Hematopoietic multipotent progenitor cell treated with erythropoietin and hydrocortisone succinate and interleukin-3 and kit ligand, for 8 days (in vitro differentiated cells): ENCODE measurements around the gene CDH20.

Experiments
- DNase-seq: peaks from one replicate; pipeline ENCODE4 v3.0.0-alpha.2; 2015

The CDH20 gene

DNA sequence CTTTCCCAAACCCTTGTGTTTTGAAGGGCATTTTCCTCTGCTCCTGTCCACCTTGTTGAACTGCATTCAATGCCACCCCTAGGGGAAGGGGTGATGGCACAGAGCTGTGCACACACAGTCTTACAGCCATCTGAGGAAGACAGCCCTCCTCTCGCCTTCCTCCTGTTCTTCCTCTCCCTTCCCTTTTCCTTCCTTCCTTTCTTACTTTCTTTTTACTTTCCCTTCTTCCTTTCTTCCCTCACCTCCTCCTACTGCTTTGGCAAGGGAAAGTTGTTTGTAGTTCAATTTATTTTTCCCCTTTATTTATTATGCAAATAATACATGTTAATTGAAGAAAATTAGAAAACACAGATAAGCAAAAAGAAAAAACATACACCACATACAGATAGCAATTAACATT lies 99.4 kb downstream of the CDH20 start:
- no peak for DNase-seq

- peak; percentile 21 for DNase-seq
Measured at GRCh38 chr18:61435064-61435652, 101.9 kb downstream of the CDH20 start.

DNA sequence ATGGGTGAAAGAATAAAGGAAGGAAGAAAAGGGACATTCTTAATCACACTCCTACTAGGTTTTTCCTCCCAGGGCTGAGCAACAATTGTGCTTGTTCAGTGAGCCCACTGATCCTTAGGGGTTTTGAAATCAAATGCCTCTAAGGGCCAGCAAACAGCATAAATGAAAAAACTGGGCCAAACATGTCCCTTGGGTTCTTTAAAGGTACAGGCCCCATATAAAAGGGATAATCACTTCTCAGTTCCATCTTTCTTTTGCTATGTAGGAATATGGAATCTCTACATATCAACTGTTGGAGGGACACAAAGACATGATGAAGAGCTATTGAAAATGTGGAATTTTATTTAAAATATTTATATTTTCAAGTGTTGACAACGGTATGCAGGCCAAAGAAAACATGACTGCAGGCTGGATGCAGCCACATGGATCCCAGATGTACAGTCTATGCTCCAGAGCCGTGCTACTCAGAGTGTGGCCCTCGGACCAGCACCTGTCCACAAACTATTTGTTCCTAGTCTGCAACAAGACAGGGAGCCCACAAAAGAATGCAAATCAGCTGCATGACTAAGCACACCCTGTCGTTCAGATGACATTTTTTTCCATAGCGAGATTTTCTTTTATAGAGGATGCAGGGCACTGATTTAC lies 110.0 kb downstream of the CDH20 start:
- no peak for DNase-seq

DNA sequence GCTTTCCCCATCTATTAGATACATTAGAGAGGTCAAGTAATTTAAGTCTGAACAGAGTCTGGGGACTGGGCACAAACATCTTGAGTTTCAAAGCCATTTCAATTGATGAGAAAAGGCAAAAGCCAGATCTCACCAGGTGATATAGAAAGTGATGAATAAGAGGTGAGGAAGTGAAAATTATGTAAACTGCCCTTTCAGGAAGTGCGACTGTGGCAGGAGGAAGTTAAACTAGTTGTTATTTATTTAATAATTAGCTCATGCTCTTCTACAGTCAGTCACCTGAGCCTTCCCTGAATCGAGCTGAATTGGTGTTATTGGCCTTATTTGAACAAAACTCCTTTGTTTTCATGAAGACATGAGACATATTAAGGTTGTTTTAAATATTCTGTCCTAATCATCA lies 115.1 kb downstream of the CDH20 start:
- DNase-seq, result no peak

DNA sequence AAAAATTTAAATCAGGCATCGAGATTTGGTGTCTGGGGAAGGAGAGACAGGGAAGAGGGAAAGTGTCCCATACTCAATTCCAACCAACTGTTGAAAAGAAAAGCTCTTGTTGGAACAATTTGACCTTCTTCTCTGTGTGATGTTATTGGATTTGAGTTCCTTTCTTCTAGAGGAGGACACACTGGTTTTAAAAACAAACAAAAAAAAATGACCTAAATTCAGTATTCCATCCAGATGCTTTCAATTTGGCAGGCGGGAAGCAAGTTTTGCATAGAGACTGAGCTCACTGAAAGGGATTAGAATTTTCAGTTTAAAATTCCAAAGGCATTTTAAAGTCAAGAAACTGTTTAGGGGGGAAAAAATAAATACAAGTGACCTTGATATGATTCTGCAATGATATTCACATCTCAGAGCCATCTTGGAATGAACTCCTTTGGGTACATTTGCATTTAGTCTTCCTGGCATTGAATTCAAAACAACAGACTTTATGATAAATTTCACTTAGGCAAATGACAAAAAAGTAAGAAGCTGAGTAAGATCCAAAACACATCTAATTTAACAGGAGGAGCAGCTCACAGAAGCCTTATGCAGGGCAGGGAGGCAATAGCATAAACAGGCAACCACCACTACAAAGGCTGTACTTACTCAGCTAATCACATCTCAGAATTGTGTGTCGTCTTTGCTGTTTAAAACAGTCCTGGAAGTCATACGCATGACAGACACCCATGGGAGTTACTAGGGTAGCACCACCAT lies 126.8 kb downstream of the CDH20 start:
- DNase-seq, result no peak

DNA sequence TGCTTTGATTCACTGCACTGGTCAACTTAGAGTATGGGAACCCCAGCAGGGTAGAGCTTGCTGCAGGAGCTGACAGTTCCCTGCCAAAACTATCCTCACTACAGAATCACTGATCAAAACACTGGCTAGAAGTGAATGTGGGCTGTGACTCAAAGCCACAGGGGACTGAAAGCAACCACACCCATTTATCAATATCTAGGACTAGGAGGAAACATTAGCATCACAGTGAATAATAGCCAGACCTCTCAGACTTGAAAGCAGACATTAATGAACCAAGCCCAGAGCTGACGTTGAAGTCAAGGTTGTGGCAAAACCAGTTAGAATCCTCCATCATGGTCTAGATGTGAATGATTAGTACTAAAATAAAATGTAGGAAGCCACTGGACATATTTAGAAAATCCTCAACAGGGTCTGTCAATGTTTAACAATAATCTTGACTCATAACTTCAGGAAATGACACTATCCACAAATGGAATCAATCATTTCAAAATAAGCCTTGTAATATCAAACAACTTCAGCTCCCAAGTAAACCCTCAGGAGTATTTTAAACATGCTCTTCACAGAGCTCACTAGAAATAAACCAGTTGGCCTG lies 131.4 kb downstream of the CDH20 start:
- no peak for DNase-seq

- no peak for DNase-seq
Measured at GRCh38 chr18:61466736-61467135, 133.5 kb downstream of the CDH20 start.

GRCh38 chr18:61470031-61470674 lies 136.9 kb downstream of the CDH20 start:
- no peak for DNase-seq

DNA sequence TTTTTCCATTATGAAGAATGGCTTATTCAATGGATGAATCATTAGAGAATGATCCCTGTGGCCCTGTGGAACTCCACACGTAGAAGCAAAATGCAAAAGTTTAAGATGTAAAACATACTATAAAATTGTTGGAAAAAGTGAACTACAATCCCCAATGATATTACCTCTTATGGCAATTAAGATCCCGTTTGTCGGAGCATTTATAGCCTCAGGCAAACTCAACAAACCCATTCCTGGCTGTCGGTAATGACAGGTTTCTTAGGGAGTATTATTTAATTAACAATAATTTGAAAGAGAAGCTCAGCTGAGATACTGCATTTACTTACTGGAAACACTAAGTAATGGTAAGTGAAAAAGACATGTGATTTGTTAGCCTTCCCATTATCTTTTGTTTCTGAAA lies 138.3 kb downstream of the CDH20 start:
- no peak for DNase-seq

DNA sequence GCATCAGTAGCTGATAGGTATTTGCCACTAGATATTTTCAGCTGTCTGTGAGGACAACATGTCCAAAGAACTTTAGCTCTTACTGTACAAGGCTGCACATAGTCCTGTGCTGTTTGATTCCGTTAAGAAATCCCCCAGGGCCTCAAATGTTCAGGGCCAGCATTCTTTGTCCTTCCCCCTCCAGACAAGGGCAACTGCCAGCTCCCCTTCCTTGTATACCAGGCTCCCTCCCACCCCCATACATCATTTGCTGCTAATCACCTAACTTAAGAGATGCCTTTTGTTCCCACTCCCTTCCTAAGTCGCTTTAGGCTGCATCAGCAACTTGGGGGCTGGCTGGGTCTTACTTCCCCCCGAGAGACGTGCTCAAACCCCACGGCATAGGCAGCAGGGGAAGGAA lies 138.7 kb downstream of the CDH20 start:
- no peak for DNase-seq

DNA sequence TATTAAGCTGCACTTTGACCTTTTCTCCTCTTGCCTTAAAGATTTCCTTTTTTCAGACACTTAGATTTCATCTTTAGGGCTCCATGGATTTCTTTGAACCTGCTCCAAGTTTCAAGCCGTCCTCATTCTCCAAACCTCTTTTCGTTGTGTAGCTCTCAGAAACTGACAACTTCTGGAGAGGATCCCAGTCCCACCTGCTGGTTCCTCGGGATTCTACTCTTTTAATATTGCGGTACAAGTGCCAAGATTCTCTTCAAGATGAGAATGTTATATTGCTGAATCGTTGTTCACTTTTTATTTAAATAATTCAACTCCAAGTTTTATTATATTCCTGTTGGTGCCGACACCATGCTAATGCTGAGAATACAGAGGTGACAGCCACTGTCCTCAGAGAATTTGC lies 141.1 kb downstream of the CDH20 start:
- DNase-seq, result no peak

- no peak for DNase-seq
Measured at GRCh38 chr18:61474918-61475317, 141.7 kb downstream of the CDH20 start.

DNA sequence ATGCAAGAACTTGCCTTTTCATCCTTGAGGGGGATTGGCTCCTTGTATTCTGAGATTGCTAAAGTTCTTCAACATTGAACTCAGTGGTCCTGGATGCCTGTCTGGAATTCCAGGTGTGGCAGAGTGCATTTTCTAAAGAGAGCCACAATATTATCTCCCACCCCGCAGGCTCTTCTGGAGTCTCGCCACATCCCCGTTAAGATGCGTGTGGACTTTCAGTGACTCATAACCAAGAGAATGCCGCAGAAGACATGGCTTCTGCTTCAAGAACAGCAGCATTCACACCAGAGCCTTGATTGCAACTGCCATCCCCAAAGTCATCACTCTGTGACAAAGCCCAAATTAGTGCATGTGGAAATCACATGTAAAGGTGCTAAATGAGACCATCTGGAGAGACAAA lies 142.7 kb downstream of the CDH20 start:
- no peak for DNase-seq

- no peak for DNase-seq
Measured at GRCh38 chr18:61489334-61489733, 156.1 kb downstream of the CDH20 start.

DNA sequence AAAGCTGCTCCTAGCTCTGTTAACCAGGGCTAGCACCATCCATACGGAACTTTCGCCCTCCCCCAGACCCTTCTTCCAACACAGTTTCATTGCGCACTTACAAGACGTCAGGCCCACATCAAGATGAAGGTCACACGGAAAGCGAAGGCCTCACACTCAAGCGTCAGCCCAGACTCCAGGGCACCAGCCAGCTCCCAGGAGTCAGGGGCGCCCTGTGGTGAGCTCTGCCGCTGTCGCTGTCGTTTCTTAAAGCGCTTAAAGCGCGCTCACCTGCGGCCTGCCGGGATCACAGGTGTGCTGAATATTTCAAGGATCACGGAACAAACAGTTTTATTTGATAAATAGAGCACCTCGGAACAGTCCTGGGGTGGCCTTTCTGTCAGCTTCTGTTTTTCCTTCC lies 163.1 kb downstream of the CDH20 start:
- DNase-seq, result no peak

DNA sequence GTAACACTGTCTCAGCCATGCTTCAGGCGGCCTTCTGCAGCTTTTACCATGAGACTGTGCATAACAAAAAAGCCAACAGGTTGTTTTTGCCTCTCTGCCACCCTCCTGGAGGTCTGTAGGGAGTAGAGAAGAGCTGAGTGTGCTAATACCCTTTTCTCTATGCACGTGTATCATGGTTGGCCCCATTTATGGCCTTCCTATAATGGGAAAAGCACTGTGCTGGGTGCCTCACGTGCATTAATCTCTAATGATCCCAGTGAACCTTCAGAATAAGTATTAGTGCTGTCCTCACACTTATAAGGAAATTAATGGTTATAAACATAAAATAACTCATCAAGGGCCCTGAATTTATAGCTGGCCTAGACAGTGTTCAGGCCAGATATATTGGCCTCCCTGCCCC lies 164.2 kb downstream of the CDH20 start:
- DNase-seq, result no peak

DNA sequence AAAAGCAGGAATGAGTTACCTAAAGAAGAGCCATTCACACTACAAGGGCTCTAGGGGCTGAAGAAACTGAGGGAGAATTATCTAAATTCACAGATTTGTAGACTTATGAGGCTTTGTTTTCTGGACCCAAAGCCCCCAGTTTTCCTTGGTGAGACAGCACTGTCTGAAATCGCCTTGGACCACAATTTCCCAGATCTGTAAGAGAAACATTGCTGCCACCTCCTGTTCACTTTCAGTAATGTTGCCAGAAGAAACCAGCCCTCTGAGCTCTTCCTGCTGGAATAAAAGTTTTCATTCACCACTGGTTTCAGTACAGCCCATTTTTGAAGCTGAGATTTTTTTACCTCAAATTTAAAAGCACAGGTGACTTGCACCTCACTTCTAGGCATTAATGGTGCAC lies 169.2 kb downstream of the CDH20 start:
- DNase-seq, result peak; percentile 32

DNA sequence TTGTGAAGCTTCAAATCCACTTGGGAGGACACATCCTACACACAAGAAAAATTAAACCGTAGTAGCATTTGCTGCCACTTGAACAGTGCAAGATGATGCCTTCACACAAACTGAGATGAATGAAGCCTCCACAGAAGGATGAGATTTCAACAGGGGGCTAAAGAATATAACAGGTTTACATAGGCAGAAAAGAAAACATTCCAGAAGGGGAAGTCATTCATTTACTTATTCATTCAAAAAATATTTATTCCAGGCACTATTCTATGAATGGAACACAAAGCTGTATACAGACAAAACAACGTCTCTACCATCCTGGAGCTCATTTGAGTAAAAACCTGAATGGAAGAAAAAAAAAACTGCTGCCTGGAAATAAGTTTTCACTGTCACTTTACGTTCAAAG lies 170.5 kb downstream of the CDH20 start:
- no peak for DNase-seq

GRCh38 chr18:61528961-61529360 lies 195.7 kb downstream of the CDH20 start:
- no peak for DNase-seq

- no peak for DNase-seq
Measured at GRCh38 chr18:61530681-61531080, 197.5 kb downstream of the CDH20 start.

GRCh38 chr18:61531182-61531581 lies 198.0 kb downstream of the CDH20 start:
- no peak for DNase-seq

DNA sequence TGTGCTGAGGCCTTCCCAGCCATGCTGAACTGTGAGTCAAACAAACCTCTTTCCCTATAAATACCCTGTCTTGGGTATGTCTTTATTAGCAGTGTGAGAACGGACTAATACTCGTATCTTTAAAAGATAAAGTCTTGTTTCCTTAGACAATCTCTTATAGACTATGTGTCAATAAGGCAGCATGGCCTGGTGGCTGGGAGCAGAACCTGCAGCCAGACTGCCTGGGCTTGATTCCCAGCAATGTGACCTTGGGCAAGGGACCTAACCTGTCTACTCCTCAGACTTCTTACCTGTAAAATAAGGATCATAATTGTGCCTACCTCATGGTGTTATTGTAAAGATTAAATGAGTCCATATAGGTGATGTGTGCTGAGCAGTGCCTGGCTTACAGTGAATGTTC lies 198.7 kb downstream of the CDH20 start:
- DNase-seq, result no peak

GRCh38 chr18:61535401-61535800 lies 202.2 kb downstream of the CDH20 start:
- no peak for DNase-seq

DNA sequence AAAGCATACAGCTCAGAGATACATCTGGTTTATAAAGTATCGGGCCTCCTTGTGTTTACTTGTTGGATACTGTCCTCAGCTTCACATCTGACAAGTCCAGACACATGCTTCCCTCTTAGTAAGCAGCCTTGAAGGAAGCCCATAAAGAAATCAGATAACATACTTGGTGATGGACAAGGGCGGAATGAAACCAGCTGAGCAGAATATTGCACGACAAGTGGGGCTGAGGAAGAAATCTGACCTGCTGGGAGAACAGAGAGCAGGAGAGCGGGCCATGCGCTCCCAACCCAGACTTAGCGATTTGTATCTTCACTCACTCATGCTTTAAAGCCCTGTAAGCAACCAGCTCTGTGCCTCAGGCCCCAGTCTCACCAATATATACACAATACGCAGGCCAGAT lies 208.4 kb downstream of the CDH20 start:
- no peak for DNase-seq
